GM06990 (cell line): ENCODE results near the gene PRR20G.

Source experiments
- DNase-seq: peaks from one replicate; pipeline ENCODE4 v3.0.0-alpha.2; 2011; ENCODE audit not compliant: insufficient read length; ENCODE audit errors: extremely low read depth
- H3K27me3 ChIP-seq: replicated peaks from 2 replicates; pipeline ENCODE4 v1.6.0; 2011; ENCODE audit warnings: low read length; ENCODE audit not compliant: control insufficient read depth, insufficient read depth
- H3K36me3 ChIP-seq: 2 replicates; pipeline ENCODE4 v1.5.1; 2011; ENCODE audit warnings: low read length; ENCODE audit not compliant: control insufficient read depth, insufficient read depth
- H3K4me3 ChIP-seq: replicated peaks from 2 replicates; pipeline ENCODE4 v1.5.1; 2011; ENCODE audit warnings: low read depth, mild to moderate bottlenecking, control low read depth, low read length
- TF ChIP-seq, protein P1 (sequence below): IDR thresholded peaks from 2 replicates; pipeline ENCODE4 v1.5.1; 2011; ENCODE audit warnings: low read length, control low read depth, mild to moderate bottlenecking, inconsistent platforms; ENCODE audit not compliant: insufficient read depth, poor library complexity, severe bottlenecking

Gene PRR20G

DNA sequence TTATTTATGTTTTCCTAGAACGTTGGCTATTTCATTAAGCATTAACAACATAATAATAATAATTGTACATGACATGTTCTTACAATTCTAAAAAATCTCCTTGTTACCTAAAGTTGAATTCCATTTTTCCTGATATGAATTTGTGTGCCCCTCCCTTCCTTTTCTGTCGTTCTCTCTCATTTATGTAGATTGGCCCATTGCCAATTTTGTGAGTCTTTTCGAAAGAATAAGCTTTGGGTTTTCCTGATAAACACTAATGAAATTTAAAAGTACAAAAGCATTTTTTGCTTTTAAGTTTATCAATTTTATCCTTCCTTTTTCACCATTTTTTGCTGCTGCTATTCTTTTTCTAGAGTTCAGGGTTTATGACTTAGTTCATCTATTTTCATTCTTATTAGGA lies 50.0 kb downstream of the PRR20G start:
- no peak for DNase-seq
- H3K4me3 ChIP-seq = no peak overlapping the region
- TF ChIP-seq, protein P1, sequence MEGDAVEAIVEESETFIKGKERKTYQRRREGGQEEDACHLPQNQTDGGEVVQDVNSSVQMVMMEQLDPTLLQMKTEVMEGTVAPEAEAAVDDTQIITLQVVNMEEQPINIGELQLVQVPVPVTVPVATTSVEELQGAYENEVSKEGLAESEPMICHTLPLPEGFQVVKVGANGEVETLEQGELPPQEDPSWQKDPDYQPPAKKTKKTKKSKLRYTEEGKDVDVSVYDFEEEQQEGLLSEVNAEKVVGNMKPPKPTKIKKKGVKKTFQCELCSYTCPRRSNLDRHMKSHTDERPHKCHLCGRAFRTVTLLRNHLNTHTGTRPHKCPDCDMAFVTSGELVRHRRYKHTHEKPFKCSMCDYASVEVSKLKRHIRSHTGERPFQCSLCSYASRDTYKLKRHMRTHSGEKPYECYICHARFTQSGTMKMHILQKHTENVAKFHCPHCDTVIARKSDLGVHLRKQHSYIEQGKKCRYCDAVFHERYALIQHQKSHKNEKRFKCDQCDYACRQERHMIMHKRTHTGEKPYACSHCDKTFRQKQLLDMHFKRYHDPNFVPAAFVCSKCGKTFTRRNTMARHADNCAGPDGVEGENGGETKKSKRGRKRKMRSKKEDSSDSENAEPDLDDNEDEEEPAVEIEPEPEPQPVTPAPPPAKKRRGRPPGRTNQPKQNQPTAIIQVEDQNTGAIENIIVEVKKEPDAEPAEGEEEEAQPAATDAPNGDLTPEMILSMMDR = no peak
- no peaks in the 10 kb centered on the region for H3K36me3 ChIP-seq
- no peaks in the 10 kb centered on the region; the same call in 1 of the 2 replicates for H3K27me3 ChIP-seq

DNA sequence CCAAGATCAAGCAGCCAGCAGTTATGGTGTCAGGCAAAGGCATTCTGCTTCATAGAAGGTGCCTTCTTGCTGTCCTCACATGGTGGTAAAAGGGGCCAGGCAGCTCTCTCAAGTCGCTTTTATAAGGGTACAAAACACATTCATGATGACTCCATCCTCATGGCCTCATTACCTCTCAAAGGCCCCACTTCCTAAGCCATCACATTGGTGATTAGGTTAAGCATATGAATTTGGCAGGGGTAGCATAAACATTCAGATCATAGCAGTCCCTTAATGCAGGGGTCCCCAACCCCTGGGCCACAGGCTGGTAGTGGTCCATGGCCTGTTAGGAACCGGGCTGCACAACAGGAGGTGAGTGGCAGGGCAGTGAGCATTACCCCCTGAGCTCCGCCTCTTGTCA lies 52.1 kb downstream of the PRR20G start:
- Histone ChIP-seq H3K36me3 (no peaks in the 10 kb centered on the region), H3K4me3 (no peak overlapping the region), H3K27me3 (no peaks in the 10 kb centered on the region; the same call in 1 of the 2 replicates)
- no peak for DNase-seq
- TF ChIP-seq, protein P1 = no peak

DNA sequence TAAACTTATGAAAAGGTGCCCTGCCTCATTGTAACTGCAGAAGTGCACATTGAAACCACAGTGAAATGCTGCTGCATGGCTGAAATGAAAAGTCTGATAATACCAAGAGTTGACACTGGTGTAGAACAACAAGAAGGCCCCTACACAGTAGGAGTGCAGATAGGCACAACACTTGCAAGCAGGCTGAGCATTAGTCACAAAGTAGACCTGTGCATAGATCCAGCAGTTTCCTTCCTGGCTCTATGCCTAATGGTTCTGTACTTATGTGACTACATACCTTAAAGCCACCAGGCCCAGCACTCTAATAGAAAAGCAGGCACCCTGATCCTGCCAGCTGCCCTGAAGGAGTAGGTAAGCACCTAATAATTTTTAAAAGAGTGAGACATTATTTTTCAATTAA lies 53.1 kb downstream of the PRR20G start:
- Histone ChIP-seq H3K27me3 (no peaks in the 10 kb centered on the region; the same call in 1 of the 2 replicates), H3K36me3 (no peaks in the 10 kb centered on the region), H3K4me3 (no peak overlapping the region)
- no peak for DNase-seq
- TF ChIP-seq, protein P1 = no peak
